ENCODE results near the gene BTBD2. TPM values are rescaled to one million over a fixed set of nuclear protein-coding genes. Genes with fewer than 3 reads are reported as not detected.

Gene BTBD2
- total RNA-seq, 1 experiment from 2014 or later, result 110 TPM

GRCh38 chr19:1975162-1975480, 40.4 kb downstream of the BTBD2 start:
- Histone ChIP-seq H3K56ac (ENCODE audit: insufficient read length, low read depth, low read length) (no peak overlapping the region), H3K14ac (ENCODE audit: insufficient read depth, low read length) (no peak overlapping the region), H2BK15ac (ENCODE audit: low read depth, low read length) (no peak overlapping the region), H3K18ac (ENCODE audit: insufficient read length, low read depth, low read length) (no peak overlapping the region), H3K27me3 (ENCODE audit: insufficient read depth, low read length) (no peaks in the 10 kb centered on the region), H2BK5ac (ENCODE audit: insufficient read length, low read length) (no peak overlapping the region), H3K27ac (ENCODE audit: insufficient read length, low read depth, low read length) (no peak overlapping the region), H3K79me1 (ENCODE audit: insufficient read depth, low read depth, low read length, poor library complexity, severe bottlenecking) (no peaks in the 10 kb centered on the region), H3K23me2 (ENCODE audit: insufficient read length, low read depth, low read length, poor library complexity, severe bottlenecking) (no peaks in the 10 kb centered on the region), H2BK120ac (ENCODE audit: low read depth, low read length, poor library complexity, severe bottlenecking) (no peak overlapping the region), H3K23ac (ENCODE audit: insufficient read length, low read depth, low read length) (no peak overlapping the region), H4K5ac (ENCODE audit: insufficient read length, low read depth, low read length) (no peak overlapping the region), H4K91ac (ENCODE audit: insufficient read length, low read depth, low read length) (no peak overlapping the region), H2BK20ac (ENCODE audit: low read depth, low read length, poor library complexity, severe bottlenecking) (no peak overlapping the region), H3K4me2 (ENCODE audit: insufficient read depth, insufficient read length, low read length) (no peak overlapping the region), H4K20me1 (ENCODE audit: control insufficient read depth, insufficient read depth, insufficient read length) (peaks cover 3% of the 10 kb centered on the region), H3K9ac (ENCODE audit: extremely low read depth, insufficient read length, low read length) (no peak overlapping the region), H3K79me2 (ENCODE audit: insufficient read depth, low read length) (peaks cover 8% of the 10 kb centered on the region; the same call in 1 of the 2 replicates), H3T11ph (ENCODE audit: low read length) (no peak overlapping the region), H3K4me1 (ENCODE audit: insufficient read depth, low read length) (no peaks in the 10 kb centered on the region), H4K8ac (replicated peaks; ENCODE audit: insufficient read length, low read depth, low read length) (no peak overlapping the region), H3K4ac (ENCODE audit: low read depth, low read length) (no peak overlapping the region), H2AK5ac (ENCODE audit: insufficient read length, low read length) (no peak overlapping the region), H2AFZ (ENCODE audit: low read length) (no peak overlapping the region), H3K9me3 (ENCODE audit: control insufficient read depth, low read depth, low read length) (no peaks in the 10 kb centered on the region), H2BK12ac (ENCODE audit: insufficient read length, low read depth, low read length) (no peak overlapping the region)
- Mint-ChIP-seq H3K9me3 (no peaks in the 10 kb centered on the region), H3K4me1 (no peaks in the 10 kb centered on the region), H3K27ac (peak overlapping the region in 1 of 3 experiments; percentile 35; a peak in 2 of 7 replicates), H3K27me3 (ENCODE audit: low read depth) (no peaks in the 10 kb centered on the region), H3K36me3 (ENCODE audit: insufficient read depth in 1 of 3, low read depth in 3 of 3) (peaks cover 7 to 23% (median 20%) of the 10 kb centered on the region in 3 experiments; a peak in 6 of 7 replicates), H3K4me3 (no peak overlapping the region)
- no peak for TF ChIP-seq CTCF (conservative IDR thresholded peaks at IDR 0.05)
- WGBS (ENCODE audit: extremely low coverage, insufficient read length, low lambda C conversion rate), result no CpG with 5 or more reads among the region's 20 CpGs
- DNase-seq, result no peak
